Right lobe of liver (tissue), 6 donors: ENCODE results near the gene PTPRN. TPM values are rescaled to one million over a fixed set of nuclear protein-coding genes. Genes with fewer than 3 reads are reported as not detected.
"Not testable (repeated sequence)": the region's sequence is repeated elsewhere in the genome, so short reads cannot be mapped to it uniquely, and the experiment has no call there.

ENCODE experiments used
- ATAC-seq, 4 donors: fragments of 200-7000 bp; cut with Tn5 transposase; one replicate each; pipeline ENCODE4 v1.9.1; 2020; ENCODE audit warnings: mild to moderate bottlenecking in 4 of 4, moderate library complexity in 4 of 4
- DNase-seq, 3 donors: peaks; one replicate each; pipeline ENCODE4 v3.0.0-alpha.2; 2020
- H3K27ac ChIP-seq, 3 donors: fragments of 200-600 bp; one replicate each; pipeline ENCODE4 v1.8.0; 2022
- H3K27me3 ChIP-seq, 2 donors: fragments of 200-600 bp; one replicate each; pipeline ENCODE4 v1.8.0; 2022
- H3K36me3 ChIP-seq, 4 donors: fragments of 200-600 bp; sonication (generic) in 1 of 4; one replicate each; pipeline versions ENCODE4 v1.5.1 to v1.8.0; 2017 to 2022; ENCODE audit warnings: control low read depth in 1 of 4
- H3K4me1 ChIP-seq, 4 donors: fragments of 200-600 bp; sonication (generic) in 1 of 4; one replicate each; pipeline versions ENCODE4 v1.5.1 to v1.8.0; 2017 to 2022; ENCODE audit warnings: control low read depth in 1 of 4
- H3K4me3 ChIP-seq, 3 donors: fragments of 200-600 bp; one replicate each; pipeline ENCODE4 v1.8.0; 2022
- H3K9me3 ChIP-seq, 4 donors: fragments of 200-600 bp; sonication (generic) in 1 of 4; one replicate each; pipeline versions ENCODE4 v1.5.1 to v1.8.0; 2017 to 2022; ENCODE audit warnings: control low read depth in 1 of 4
- CTCF ChIP-seq, 4 donors: fragments of 200-600 bp in 3 of 4; fragments of 450-650 bp in 1 of 4; IDR thresholded peaks; one replicate each; pipeline versions ENCODE4 v1.5.1 to v1.8.0; 2016 to 2022; ENCODE audit warnings: antibody characterized with exemption in 4 of 4, mild to moderate bottlenecking in 2 of 4
- POLR2A ChIP-seq: fragments of 450-650 bp; IDR thresholded peaks from one replicate; pipeline ENCODE4 v1.6.1; 2017; ENCODE audit warnings: antibody characterized with exemption, mild to moderate bottlenecking
- WGBS: methylation state at CpG from one replicate; pipeline ENCODE4 v1.1.6; 2018; ENCODE audit warnings: low coverage, low lambda C conversion rate; ENCODE audit not compliant: insufficient coverage; ENCODE audit errors: missing lambda C conversion rate; 5-methylcytosine and 5-hydroxymethylcytosine counted together
- intact Hi-C, 2 donors: fragments of 100-400 bp; cut with DNase I; formaldehyde crosslinking; loops; one replicate each; pipeline versions ENCODE4 v1.11.2 to v1.14.1; 2022
- total RNA-seq, 6 experiments: library from RNA; depleted of rRNA in 2 of 6; stranded (reverse); fragments of >200 nt in 2 of 6; fragmentation: NEBNext Ultra II Directional in 3 of 6; extraction: Animal tissue kit (Norgen Biotek cat#: 25700) in 3 of 6; gene quantifications; one replicate each; pipeline versions ENCODE4 v1.1.0 to v1.2.4, GENCODE V29; 2016 to 2023
- donor health status: DM: no; HTN: yes; CAD: no.
- donor health status: DM: no; HTN: no; CAD: no.
- donor health status: DM: no; HTN: no; CAD: no.
- donor health status: DM: no; HTN: yes; CAD: no.
- donor health status: DM: no; HTN: yes; CAD: no.

PTPRN gene
- total RNA-seq, 6 experiments from 2014 or later: 0.31 TPM; not detected in 5

- H3K27me3 ChIP-seq: no peaks in the 10 kb centered on the region
- DNase-seq (no peak), ATAC-seq (no peak)
- TF ChIP-seq POLR2A (no peak), CTCF (IDR thresholded peaks at IDR 0.05) (no peak)
- 64% methylated on average over 5 of the region's 6 CpGs for WGBS
- H3K4me3 ChIP-seq: no peak overlapping the region
- H3K9me3 ChIP-seq: no peaks in the 10 kb centered on the region
- H3K36me3 ChIP-seq: peaks cover 0 to 16% (median 5%) of the 10 kb centered on the region in 4 donors
- intact Hi-C loops: no loop called here
- H3K27ac ChIP-seq: no peak overlapping the region
- H3K4me1 ChIP-seq: no peaks in the 10 kb centered on the region
Observed at GRCh38 chr2:219289195-219289536, 20.0 kb downstream of the PTPRN start.

- intact Hi-C loops: no loop called here
- peaks cover 0 to 28% (median 9%) of the 10 kb centered on the region in 4 donors for H3K36me3 ChIP-seq
- no peak for DNase-seq
- H3K27ac ChIP-seq: no peak overlapping the region
- H3K4me1 ChIP-seq: no peaks in the 10 kb centered on the region
- no peak for ATAC-seq
- no peak overlapping the region for H3K4me3 ChIP-seq
- no peaks in the 10 kb centered on the region for H3K27me3 ChIP-seq
- WGBS: 87% methylated on average over 3 of the region's 10 CpGs
- TF ChIP-seq CTCF (IDR thresholded peaks at IDR 0.05) (no peak), POLR2A (no peak)
- no peaks in the 10 kb centered on the region for H3K9me3 ChIP-seq
Observed at GRCh38 chr2:219287580-219288265, 21.5 kb downstream of the PTPRN start.

GRCh38 chr2:219287116-219287440, 22.1 kb downstream of the PTPRN start:
- WGBS: 63% methylated on average over 2 of the region's 6 CpGs
- intact Hi-C loops: not testable (repeated sequence)

DNA sequence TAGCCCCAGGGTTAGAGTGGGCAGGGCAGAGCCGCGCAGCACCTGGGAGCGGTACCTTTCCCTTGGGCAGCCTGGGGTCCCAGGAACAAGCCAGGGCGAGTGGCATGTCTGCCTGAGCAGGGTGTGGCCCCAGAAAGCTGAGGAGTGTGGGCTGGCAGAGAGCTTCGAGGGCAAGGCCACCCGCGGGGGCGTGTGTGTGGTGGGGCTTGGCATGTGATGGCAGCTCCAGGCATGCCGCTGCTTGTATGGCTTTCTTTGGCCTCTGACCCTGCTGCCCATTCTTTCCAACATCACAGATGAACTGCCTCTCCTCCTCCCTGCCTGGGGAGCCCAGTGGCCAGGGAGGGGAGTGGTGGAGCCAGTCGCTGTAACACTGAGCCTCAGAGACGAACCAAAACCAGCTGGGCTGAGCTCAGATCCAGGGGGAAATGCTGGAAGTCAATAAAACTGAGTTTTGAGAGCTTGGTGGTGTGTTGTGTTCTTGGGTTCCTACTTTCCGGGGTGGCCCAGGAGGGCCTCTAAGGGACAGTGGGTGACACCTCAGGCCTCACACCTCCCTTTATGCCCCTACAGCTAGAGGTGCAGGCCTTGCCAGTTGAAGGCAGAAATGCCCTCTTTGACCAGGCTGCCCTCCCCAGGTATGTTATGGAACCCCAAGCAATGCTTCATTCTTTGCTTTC, 22.6 kb downstream of the PTPRN start:
- no peaks in the 10 kb centered on the region for H3K9me3 ChIP-seq
- no peak for ATAC-seq
- H3K4me3 ChIP-seq: no peak overlapping the region
- H3K27me3 ChIP-seq: no peaks in the 10 kb centered on the region
- intact Hi-C loops: no loop called here
- DNase-seq: no peak
- no peaks in the 10 kb centered on the region for H3K4me1 ChIP-seq
- H3K36me3 ChIP-seq: peaks cover 0 to 40% (median 10%) of the 10 kb centered on the region in 4 donors
- TF ChIP-seq POLR2A (no peak), CTCF (IDR thresholded peaks at IDR 0.05) (no peak)
- no peak overlapping the region for H3K27ac ChIP-seq
- WGBS: no CpG with 5 or more reads among the region's 12 CpGs

More at GRCh38 chr2:219287116-219287440, 22.1 kb downstream of the PTPRN start:
- H3K27ac ChIP-seq, DNase-seq, H3K27me3 ChIP-seq, H3K9me3 ChIP-seq, H3K4me3 ChIP-seq, ATAC-seq, H3K4me1 ChIP-seq: not testable (repeated sequence)
- H3K36me3 ChIP-seq: peaks cover 0 to 35% (median 10%) of the 10 kb centered on the region in 4 donors

GRCh38 chr2:219285894-219286425, 23.2 kb downstream of the PTPRN start:
- Histone ChIP-seq H3K36me3 (peaks cover 0 to 46% (median 10%) of the 10 kb centered on the region in 4 donors), H3K4me1 (no peaks in the 10 kb centered on the region), H3K27ac (no peak overlapping the region), H3K9me3 (no peaks in the 10 kb centered on the region), H3K4me3 (no peak overlapping the region), H3K27me3 (no peaks in the 10 kb centered on the region)
- 83% methylated on average over 8 of the region's 17 CpGs for whole genome bisulfite sequencing
- intact Hi-C loops: no loop called here
- TF ChIP-seq POLR2A (no peak), CTCF (IDR thresholded peaks at IDR 0.05) (no peak)
- DNase-seq: no peak
- ATAC-seq: no peak
